Eye (tissue), 1 donor: ENCODE results near the gene SURF6.
"Not testable (repeated sequence)": the region's sequence is repeated elsewhere in the genome, so short reads cannot be mapped to it uniquely, and the experiment has no call there.

Source experiments
- DNase-seq: peaks from one replicate; pipeline ENCODE4 v3.0.0-alpha.2; 2015

Gene SURF6

GRCh38 chr9:133347515-133347984, 11.6 kb upstream of the SURF6 start:
- DNase-seq: peak; percentile 67

- no peak for DNase-seq
Measured at GRCh38 chr9:133346021-133346785, 10.2 kb upstream of the SURF6 start.

DNA sequence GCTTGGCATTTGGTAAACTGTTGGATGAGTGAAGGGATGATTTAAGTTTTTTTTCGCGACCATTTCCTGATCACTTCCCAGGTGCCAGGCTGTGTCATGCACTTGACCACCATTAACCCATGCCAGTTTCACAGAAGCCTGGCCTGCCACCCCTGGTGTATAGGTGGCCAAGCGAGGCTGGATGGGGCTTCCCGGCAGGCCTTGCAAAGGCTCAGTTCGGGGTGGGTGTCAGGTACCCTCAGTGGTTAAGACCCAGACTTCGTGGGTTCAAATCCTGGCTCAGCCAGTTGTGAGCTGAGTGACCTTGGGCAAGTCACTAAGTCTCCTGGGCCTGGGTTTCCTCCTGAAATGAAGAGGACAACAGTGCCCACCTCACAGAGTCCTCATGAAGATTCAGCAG, 9.6 kb upstream of the SURF6 start:
- no peak for DNase-seq

- DNase-seq: no peak
Measured at GRCh38 chr9:133344979-133345378, 9.0 kb upstream of the SURF6 start.

GRCh38 chr9:133344071-133344470, 8.1 kb upstream of the SURF6 start:
- no peak for DNase-seq

GRCh38 chr9:133342570-133342969, 6.6 kb upstream of the SURF6 start:
- no peak for DNase-seq

- DNase-seq: no peak
Measured at GRCh38 chr9:133342069-133342406, 6.0 kb upstream of the SURF6 start.

DNA sequence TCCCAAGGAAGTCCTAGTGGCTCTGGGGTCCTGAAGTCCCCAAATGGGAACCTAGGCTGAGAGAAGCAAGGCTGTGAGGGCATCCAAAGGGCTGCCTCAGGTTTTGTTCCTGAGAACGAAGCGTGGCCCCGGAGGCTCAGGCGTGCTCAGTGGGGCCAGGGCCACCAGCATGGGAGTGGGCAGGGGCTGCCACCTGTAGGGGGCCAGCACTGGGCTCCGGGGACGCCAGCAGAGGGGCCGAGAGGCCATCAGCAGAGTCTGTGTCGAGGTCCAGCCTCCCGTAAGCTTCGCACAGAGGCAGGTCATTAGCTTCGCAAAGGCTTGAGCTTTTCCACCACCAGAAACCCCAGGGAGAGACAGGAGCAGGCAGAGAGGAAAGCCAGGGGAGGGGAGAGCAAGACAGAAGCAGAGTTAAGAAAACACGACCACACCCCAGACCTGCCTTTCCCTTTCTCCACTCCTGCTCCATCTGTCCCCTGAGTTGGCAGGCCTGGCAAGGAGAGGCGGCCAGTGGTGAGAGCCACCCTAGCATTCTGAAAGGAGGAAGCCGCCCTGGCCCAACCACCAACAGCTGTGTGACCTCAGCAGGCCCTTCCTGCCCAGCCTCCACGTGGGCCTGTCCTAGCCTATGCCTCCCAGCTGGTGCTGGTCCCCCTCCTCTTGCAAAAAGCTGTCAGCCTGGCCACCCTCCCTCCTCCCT, 5.5 kb upstream of the SURF6 start:
- no peak for DNase-seq

DNA sequence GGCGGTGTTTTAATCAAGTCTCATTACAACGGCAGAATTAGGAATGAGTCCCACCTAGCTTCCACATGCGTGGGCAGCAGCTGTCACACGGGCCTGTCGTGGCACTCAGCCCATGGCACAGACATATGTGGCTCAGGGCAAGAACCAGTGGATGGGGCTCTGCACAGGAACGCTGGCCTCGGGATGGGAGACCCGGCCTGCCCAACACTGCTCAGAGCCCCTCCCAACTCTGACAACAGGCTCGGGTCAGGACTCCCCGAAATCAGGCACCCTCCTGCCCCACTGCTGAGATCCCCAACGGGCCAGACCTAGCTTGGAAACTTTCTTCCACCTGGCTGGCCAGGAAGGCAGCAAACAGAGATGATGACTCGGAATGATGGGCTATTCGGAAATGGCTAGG, 4.9 kb upstream of the SURF6 start:
- no peak for DNase-seq

DNA sequence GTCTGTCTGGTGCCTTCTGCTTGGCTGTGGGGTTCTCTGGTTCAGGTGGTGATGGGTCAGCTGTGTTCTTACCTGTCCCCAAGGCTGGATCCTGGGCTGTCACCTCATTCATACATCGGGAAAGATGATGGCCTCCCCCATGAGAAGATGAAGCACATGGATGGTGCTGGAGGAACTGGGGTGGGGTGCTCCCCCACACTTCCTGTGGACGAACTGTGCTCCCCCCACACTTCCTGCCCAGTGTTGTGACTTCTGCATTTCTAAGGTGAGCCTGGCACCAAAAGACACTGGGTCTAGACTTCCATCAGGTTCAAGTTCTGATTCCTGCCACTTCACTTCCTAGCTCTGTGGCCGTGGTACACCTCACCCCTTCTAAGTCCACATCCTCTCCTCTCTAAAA, 4.3 kb upstream of the SURF6 start:
- no peak for DNase-seq

DNA sequence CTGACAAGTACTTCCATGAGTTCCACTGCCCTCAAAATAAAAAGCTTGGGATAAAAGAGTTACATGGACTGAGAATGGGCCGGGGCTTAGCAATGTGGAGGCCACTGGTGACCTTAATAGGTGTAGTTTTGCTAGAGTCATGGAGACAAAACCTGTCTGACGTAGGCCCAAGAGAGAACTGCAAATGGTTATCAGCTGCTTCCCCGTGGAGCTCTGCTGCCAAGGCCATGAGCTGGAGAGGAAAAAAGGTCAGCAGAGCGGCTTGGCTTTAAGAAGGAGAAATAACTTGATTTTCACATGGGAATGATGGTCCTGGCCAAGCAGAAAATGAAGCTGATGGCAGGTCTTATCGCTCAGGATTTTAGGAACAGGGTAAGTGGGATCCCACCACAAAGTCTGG, 3.7 kb upstream of the SURF6 start:
- DNase-seq: no peak

DNA sequence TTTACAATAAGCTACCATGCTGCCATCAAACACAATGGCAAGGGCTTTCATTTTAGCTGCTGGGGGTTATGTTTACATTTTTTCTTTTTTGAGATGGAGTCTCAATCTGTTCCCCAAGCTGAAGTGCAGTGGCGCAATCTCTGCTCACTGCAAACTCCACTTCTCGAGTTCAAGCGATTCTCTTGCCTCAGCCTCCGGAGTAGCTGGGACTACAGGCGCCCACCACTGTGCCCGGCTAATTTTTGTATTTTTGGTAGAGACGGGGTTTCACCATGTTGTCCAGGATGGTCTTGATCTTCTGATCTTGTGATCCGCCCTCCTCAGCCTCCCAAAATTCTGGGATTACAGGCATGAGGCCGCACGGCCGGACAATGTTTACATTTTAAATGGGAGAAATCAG, 1.1 kb downstream of the SURF6 start:
- DNase-seq: not testable (repeated sequence)

DNA sequence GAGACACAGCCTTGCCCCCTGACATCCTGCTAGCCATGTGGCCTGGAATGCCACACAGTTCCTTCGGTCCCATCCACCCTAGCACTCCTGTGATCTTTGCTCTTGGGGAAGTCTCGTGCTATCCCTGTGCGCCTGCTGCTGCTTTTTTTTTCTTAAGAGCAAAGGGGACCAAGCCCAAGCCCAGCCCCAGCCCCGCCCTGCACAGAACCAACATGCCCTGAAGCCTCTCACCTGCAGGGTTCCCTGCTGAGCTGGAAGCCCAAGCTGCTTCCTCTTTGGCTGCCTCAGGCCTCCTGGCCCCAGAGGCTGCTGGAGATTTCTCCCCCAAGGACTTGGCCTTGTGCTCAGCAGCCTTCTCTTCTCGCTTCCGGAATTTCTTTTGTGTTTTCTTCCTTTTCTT, 1.8 kb downstream of the SURF6 start:
- no peak for DNase-seq

DNA sequence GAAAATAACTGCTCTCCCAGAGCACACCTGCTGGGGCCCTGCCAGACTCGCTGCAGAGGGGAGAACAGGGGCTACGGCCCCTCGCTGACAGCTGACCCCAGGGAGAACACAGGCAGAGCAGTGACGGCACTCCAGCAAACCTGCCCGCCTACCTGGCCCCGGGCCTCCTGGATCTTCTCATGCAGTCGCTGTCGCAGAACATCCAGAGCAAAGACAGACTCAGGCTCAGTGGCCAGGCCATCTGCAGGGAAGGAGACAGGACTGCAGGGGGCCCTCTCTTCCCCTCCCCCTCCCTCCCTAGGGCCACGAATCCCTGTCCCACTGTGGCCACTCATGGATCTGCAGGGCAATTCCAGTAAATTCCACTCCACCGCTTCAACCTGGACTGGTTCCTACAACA, 2.4 kb downstream of the SURF6 start:
- DNase-seq: no peak

- no peak for DNase-seq
Measured at GRCh38 chr9:133333011-133333410, 3.0 kb downstream of the SURF6 start.

- no peak for DNase-seq
Measured at GRCh38 chr9:133332381-133332730, 3.6 kb downstream of the SURF6 start.

GRCh38 chr9:133331641-133332380, 4.2 kb downstream of the SURF6 start:
- no peak for DNase-seq

GRCh38 chr9:133331221-133331620, 4.8 kb downstream of the SURF6 start:
- DNase-seq: no peak

DNA sequence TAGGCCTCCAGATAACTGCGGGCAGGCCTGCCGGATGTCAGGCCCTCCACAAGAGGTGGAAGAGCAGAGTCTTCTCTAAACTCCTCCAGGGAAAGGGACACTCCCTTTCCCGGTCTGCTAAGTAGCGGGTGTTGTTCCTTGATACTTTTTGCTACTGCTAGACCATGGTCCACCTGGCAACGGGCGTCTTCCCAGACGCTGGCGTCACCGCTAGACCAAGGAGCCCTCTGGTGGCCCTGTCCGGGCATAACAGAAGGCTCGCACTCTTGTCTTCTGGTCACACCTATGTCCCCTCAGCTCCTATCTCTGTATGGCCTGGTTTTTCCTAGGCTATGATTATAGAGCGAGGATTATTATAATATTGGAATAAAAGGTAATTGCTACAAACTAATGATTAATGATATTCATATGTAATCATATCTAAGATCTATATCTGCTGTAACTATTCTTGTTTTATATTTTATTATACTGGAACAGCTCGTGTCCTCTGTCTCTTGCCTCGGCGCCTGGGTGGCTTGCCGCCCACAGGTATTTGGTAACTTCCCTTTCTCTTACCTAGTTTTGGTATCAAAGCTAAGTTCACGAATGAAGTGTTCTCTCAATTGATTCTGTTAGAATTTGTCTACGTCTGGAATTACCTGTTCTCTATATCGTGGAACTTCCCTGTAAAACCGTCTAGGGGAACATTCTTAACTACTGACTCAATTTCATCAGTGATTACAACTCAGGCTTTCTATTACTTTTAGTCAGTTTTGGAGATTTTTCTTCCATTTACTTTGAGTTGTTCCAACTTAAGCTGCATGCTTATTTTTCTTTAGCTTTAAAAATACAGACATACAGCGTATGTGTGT, 6.5 kb downstream of the SURF6 start:
- DNase-seq: not testable (repeated sequence)

DNA sequence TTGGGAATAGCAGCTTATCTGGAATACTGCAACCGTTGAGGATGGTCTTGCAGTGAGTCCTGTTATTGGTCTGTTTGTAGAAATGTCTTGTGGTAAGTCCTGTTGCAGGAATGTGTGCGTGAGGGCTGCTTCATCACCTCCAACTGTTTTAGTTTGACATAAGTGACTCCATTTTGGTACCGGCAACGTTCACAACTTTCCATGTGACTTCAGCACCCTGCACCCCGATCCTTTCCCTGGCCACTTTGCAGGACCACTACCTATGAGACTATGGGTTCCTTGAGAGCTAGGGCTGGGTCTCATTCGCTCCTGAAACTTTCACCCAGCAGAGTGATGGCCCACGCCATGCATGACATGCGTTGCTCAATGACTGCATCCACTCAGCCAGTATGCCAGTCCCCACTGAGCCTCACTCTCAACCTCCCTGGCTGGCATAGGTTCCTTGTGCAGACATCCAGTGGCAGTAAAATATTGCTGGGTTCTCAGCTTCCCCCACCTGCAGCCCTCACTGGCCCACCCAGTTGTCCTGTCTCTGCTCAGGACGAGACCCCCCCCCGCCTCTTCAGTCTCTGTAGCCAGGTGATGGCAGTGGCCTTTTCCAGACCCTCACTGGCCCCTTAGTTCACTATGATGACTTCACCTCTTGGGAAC, 8.0 kb downstream of the SURF6 start:
- DNase-seq: no peak

GRCh38 chr9:133327021-133327420, 9.0 kb downstream of the SURF6 start:
- DNase-seq: not testable (repeated sequence)

GRCh38 chr9:133323991-133324703, 11.8 kb downstream of the SURF6 start:
- no peak for DNase-seq
